CD4-positive, alpha-beta T cell treated with Interleukin-17A for 4 hours (primary cell): ENCODE measurements around the gene PCDHGA5.
A peak's percentile ranks its signal among the peaks of the same experiment; 100 is the strongest.
"Not testable (repeated sequence)": the region's sequence is repeated elsewhere in the genome, so short reads cannot be mapped to it uniquely, and the experiment has no call there.

Source experiments
- DNase-seq: peaks from one replicate; pipeline ENCODE4 v3.0.0-alpha.2; 2020; ENCODE audit warnings: mixed read lengths

PCDHGA5 gene

DNA sequence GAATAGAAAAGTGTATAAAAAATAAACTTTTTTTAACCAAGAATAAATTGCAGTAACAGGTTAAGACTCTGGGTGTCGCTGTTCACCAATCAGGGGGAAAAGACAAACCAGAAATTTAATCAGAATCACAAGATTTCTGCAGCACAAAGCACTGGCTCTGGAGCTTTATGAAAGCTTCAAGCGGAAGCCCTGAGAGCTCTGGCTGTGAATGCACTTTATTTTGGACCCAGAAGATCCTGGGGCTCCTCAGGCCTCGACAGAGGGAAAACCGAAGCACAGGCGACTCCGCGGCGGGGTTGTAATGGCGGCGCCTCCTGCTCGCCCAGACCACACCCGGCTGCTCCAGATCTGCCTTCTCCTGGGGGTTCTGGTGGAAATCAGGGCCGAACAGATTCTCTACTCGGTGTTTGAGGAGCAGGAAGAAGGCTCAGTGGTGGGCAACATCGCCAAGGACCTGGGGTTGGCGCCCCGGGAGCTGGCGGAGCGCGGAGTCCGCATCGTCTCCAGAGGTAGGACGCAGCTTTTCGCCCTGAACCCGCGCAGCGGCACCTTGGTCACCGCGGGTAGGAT is 9.0 kb upstream of the PCDHGA5 start, which contains the start of gene PCDHGA4:
Gene PCDHGA4 (plus strand): TSS at position 122 of the 570 bp plus-strand sequence. CDS start 87 bp downstream, at position 209.
- no peak for DNase-seq

DNA sequence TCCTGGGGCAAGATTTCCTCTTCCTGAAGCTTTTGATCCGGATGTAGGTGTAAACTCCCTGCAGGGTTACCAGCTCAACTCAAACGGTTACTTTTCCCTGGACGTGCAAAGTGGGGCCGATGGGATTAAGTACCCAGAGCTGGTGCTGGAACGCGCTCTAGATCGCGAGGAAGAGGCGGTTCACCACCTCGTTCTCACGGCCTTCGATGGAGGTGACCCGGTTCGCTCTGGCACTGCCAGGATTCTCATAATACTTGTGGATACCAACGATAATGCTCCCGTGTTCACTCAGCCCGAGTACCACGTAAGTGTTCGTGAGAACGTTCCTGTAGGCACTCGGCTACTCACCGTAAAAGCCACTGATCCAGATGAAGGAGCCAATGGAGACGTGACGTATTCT is 8.3 kb upstream of the PCDHGA5 start:
- no peak for DNase-seq

DNA sequence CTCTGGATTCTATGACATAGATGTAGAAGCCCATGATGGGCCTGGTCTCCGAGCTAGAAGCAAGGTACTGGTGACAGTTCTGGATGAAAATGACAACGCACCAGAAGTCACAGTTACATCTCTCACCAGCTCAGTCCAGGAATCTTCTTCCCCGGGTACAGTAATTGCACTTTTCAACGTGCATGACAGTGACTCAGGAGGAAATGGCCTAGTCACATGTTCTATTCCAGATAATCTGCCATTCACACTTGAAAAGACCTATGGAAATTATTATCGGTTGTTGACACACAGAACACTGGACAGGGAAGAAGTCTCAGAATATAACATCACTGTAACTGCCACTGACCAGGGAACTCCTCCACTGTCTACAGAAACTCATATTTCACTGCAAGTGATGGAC is 7.8 kb upstream of the PCDHGA5 start:
- no peak for DNase-seq

DNA sequence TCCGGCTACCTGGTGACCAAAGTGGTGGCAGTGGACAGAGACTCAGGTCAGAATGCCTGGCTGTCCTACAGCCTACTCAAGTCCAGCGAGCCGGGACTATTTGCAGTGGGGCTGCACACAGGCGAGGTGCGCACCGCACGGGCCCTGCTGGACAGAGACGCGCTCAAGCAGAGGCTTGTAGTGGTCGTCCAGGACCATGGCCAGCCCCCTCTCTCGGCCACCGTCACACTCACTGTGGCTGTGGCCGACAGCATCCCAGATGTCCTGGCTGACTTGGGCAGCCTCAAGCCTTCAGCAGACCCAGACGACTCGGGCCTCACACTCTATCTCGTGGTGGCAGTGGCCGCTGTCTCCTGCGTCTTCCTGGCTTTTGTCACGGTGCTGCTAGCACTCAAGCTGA is 7.0 kb upstream of the PCDHGA5 start:
- no peak for DNase-seq

DNA sequence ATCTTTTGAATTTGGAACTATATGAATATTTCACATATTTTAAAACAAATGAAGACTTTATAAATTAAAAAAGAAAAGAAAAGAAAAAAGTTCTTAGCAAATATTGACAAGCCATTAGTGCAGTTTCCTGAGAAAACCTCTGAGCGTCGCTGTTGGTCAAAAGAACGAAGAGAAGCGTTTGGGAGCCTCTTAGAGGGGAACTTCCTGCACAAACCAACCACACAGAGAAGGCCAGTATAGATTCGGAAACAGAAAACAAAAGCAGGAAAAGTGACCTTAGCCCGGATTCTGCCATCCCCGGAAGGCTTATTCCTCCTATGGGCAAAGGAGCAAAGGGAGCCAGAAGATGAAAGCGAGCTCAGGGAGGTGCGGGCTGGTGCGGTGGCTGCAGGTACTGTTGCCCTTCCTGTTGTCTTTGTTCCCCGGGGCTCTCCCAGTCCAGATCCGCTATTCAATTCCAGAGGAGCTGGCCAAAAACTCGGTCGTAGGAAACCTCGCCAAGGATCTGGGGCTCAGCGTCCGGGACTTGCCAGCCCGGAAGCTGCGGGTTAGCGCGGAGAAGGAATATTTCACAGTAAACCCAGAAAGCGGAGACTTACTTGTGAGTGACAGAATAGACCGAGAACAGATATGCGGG is 4.1 kb upstream of the PCDHGA5 start, which contains the start of gene PCDHGB2:
Gene PCDHGB2 (plus strand): TSS at position 205 of the 637 bp plus-strand sequence. CDS start 142 bp downstream, at position 347.
- no peak for DNase-seq

DNA sequence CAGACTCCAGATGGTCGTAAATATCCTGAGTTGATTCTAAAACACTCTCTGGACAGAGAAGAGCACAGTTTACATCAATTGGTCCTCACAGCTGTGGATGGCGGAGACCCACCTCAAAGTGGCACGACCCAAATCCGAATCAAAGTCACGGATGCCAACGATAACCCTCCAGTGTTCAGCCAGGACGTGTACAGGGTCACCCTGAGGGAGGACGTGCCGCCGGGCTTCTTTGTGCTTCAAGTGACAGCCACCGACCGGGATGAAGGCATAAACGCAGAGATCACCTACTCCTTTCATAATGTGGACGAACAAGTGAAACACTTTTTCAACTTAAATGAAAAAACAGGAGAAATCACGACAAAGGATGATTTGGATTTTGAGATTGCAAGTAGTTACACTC is 3.3 kb upstream of the PCDHGA5 start:
- DNase-seq: no peak

DNA sequence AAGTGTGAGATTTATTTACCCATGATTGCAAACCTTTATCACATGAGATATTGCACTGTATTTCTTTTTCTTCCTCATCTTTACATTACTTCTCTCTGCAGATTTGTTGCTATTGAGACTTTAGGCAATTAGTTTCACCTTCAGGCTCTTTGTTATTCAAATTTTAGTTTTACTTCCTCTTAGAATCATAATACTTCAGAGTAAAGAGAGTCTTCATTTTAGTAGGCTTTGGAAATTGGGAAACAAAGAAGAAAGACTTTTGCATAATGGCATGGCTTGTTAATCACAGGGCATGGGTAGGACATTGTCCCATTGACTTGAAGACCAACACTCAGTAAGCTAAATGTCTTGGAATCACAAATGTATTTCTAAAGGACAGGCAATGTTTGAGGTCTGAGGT is 1.2 kb upstream of the PCDHGA5 start:
- no peak for DNase-seq

DNA sequence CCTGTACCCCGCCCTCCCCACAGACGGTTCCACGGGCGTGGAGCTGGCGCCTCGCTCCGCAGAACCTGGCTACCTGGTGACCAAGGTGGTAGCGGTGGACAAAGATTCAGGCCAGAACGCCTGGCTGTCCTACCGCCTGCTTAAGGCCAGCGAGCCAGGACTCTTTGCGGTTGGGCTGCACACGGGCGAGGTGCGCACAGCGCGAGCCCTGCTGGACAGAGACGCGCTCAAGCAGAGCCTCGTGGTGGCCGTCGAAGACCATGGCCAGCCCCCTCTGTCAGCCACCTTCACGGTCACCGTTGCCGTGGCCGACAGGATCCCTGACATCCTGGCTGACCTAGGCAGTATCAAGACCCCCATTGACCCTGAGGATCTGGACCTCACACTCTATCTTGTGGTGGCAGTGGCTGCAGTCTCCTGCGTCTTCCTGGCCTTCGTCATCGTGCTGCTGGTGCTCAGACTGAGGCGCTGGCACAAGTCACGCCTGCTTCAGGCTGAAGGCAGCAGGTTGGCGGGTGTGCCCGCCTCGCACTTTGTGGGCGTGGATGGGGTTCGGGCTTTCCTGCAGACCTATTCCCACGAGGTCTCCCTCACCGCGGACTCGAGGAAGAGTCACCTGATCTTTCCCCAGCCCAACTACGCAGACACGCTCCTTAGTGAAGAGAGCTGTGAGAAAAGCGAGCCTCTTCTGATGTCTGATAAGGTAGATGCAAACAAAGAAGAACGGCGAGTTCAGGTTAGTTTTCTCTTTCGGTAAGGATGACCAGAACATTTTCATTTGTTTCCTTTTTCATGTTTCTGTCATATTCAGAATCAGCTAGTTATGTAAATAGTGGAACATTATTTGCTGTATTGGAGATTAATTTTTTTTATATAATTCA is 2.3 kb downstream of the PCDHGA5 start:
- no peak for DNase-seq

DNA sequence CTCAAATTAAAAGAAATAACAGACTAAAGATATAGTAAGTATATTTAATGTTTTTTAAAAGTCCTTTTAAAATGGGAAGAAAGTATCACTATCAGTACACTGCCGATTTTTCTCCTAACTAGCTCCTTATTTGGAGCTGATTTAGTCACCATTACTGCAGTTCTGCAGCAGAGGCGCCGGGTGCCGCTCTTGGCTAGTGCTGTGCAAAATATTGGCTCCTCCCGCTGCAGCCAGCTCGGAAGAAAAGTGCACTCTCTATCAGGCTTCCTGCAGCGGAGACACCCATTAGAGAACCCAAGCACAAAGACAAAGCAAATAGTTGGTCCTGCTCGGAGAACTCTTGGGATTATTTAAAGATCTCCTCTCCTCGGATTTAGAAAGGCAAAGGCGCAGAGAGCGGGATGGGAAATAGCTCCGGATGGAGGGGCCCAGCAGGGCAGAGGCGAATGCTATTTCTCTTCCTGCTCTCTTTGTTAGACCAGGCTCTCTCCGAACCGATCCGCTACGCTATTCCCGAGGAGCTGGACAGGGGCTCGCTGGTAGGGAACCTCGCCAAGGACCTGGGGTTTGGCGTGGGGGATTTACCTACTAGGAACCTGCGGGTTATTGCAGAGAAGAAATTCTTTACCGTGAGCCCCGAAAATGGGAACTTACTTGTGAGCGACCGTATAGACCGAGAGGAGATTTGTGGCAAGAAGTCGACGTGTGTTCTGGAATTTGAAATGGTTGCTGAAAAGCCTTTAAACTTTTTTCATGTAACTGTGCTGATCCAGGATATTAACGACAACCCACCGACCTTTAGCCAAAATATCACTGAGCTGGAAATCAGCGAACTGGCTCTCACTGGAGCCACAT is 6.3 kb downstream of the PCDHGA5 start, which contains the start of gene PCDHGB3:
Gene PCDHGB3 (plus strand): TSS at position 249 of the 855 bp plus-strand sequence. CDS start 153 bp downstream, at position 402.
- DNase-seq: peak; percentile 34

DNA sequence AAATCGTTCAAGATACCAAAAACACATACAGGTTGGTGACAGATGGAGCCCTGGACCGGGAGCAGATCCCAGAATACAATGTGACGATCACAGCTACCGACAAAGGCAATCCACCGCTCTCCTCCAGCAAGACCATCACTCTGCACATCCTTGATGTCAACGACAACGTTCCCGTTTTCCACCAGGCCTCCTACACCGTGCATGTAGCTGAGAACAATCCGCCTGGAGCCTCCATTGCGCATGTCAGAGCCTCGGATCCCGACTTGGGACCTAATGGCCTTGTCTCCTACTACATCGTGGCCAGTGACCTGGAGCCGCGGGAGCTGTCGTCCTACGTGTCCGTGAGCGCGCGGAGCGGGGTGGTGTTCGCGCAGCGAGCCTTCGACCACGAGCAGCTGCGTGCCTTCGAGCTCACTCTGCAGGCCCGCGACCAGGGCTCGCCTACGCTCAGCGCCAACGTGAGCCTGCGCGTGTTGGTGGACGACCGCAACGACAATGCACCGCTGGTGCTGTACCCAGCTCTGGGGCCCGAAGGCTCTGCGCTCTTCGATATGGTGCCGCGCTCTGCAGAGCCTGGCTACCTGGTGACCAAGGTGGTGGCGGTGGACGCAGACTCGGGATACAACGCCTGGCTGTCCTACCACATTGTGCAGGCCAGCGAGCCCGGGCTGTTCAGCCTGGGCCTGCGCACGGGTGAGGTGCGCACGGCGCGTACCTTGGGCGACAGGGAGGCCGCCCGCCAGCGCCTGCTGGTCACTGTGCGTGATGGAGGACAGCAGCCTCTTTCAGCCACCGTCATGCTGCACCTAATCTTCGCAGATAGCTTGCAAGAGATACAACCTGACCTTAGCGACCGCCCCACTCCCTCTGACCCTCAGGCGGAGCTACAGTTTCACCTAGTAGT is 7.9 kb downstream of the PCDHGA5 start:
- DNase-seq: no peak

DNA sequence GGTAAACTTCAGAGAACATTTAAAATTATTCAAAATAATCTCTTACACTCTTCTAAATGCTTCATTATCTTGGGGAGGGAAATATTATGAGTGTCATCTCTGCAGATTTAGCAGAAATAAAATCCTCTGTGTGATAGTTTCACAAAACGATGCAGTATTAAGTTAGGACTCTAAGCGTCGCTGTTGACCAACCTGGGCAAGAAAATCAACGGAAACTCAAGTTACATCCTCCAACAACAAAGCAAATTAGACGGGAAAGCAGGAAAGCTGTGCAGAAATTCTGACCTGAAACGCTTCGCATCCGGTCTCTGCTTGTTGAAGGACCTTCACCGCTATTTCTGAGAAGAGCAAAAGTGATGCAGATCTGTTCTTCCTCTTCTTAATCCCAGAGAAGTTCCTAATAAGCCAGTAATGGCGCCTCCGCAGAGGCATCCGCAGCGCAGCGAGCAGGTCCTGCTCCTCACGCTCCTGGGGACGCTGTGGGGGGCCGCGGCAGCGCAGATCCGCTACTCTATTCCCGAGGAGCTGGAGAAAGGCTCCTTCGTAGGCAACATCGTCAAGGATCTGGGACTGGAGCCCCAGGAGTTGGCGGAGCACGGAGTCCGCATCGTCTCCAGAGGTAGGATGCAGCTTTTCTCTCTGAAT is 9.8 kb downstream of the PCDHGA5 start, which contains the start of gene PCDHGA6:
Gene PCDHGA6 (plus strand): TSS at position 219 of the 645 bp plus-strand sequence. CDS start 193 bp downstream, at position 412.
- DNase-seq: no peak

DNA sequence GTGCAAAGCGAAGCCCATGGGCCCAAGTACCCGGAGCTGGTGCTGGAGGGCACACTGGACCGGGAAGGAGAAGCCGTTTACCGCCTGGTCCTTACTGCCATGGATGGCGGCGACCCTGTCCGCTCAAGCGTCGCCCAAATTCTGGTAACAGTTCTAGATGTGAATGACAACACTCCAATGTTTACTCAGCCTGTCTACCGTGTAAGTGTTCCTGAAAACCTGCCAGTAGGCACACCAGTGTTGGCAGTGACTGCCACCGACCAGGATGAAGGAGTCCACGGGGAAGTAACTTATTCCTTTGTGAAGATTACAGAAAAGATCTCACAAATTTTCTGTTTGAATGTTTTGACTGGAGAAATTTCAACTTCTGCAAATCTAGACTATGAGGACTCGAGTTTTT is 10.7 kb downstream of the PCDHGA5 start:
- no peak for DNase-seq

DNA sequence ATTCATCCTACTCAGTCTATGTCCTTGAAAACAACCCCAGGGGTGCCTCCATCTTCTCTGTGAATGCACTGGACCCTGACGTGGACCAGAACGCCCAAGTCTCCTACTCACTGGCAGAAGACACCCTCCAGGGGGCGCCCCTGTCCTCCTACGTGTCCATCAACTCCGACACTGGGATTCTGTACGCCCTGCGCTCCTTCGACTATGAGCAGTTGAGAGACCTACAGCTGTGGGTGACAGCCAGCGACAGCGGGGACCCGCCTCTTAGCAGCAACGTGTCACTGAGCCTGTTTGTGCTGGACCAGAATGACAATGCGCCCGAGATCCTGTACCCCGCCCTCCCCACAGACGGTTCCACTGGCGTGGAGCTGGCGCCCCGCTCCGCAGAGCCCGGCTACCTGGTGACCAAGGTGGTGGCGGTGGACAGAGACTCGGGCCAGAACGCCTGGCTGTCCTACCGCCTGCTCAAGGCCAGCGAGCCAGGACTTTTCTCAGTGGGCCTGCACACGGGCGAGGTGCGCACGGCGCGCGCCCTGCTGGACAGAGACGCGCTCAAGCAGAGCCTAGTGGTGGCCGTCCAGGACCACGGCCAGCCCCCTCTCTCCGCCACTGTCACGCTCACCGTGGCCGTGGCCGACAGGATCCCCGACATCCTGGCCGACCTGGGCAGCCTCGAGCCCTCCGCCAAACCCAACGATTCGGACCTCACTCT is 11.6 kb downstream of the PCDHGA5 start:
- not testable (repeated sequence) for DNase-seq

DNA sequence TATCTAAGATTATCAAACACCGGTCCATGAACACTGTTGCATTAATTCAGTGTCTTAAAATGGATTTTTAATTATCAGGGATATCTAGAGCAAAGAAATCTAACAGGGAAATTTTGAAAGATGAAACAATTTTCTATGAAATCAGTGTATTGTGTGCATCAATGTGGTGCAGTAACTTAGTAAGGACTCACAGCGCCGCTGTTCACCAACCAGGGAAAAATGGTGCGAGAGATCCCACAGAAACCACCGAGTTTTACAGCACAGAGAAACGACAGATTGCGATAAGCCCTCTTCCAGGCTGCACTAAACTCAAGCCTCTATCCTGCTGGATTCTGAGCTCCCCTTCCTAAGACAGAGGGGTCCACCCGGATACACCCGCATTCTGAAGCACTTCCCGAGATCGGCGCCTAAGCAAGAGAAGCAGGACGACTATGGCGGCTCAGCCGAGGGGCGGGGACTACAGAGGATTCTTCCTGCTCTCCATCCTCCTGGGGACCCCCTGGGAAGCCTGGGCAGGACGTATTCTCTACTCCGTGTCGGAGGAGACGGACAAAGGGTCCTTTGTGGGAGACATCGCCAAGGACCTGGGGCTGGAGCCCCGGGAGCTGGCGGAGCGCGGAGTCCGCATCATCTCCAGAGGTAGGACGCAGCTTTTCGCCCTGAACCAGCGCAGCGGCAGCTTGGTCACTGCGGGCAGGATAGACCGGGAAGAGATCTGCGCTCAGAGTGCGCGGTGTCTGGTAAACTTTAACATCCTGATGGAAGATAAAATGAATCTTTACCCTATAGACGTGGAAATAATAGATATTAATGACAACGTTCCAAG is 18.7 kb downstream of the PCDHGA5 start, which contains the start of gene PCDHGA7:
Gene PCDHGA7 (plus strand): TSS at position 274 of the 826 bp plus-strand sequence. CDS start 158 bp downstream, at position 432.
- no peak for DNase-seq

DNA sequence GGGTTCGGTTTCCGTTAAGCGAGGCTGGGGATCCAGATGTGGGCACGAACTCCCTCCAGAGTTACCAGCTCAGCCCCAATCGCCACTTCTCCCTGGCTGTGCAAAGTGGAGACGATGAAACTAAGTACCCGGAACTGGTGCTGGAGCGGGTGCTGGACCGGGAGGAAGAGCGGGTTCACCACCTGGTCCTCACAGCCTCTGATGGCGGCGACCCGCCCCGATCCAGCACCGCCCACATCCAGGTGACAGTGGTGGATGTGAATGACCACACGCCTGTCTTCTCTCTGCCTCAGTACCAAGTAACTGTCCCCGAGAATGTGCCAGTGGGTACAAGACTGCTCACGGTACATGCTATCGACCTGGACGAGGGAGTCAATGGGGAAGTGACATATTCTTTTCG is 19.4 kb downstream of the PCDHGA5 start:
- DNase-seq: no peak

DNA sequence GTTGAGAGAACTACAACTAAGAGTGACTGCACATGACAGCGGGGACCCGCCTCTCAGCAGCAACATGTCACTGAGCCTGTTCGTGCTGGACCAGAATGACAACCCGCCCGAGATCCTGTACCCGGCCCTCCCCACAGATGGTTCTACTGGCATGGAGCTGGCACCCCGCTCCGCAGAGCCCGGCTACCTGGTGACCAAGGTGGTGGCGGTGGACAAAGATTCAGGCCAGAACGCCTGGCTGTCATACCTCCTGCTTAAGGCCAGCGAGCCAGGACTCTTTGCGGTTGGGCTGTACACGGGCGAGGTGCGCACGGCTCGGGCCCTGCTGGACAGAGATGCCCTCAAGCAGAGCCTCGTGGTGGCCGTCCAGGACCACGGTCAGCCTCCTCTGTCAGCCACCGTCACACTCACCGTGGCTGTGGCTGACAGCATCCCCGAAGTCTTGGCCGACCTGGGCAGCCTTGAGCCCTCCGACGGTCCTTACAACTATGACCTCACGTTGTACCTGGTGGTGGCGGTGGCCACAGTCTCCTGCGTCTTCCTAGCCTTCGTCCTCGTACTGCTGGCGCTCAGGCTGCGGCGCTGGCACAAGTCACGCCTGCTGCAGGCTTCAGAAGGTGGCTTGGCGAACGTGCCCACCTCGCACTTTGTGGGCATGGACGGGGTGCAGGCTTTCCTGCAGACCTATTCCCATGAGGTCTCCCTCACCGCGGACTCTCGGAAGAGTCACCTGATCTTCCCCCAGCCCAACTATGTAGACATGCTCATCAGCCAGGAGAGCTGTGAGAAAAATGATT is 20.7 kb downstream of the PCDHGA5 start:
- no peak for DNase-seq

DNA sequence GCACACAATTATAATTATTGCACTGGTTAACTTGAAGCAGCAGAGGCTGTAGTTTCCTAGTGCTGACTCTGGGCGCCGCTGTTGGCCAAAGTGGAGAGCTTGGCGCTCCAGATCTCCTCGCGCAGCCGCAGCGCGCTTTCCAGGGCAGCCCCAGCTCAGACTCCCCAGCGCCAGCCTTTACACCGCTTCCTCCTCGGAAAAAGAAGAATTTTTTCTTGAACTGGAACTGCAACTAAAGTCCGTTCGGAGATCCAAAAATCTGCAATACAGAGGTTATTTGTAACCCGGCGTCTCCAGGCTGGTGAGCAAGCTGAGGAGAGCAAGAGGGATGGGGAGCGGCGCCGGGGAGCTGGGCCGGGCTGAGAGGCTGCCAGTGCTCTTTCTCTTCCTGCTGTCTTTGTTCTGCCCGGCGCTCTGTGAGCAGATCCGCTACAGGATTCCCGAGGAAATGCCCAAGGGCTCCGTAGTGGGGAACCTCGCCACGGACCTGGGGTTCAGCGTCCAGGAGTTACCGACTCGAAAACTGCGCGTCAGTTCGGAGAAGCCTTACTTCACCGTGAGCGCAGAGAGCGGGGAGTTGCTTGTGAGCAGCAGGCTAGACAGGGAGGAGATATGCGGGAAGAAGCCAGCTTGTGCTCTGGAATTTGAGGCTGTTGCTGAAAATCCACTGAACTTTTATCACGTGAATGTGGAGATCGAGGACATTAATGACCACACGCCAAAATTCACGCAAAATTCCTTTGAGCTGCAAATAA is 23.8 kb downstream of the PCDHGA5 start, which contains the start of gene PCDHGB4:
Gene PCDHGB4 (plus strand): TSS at position 142 of the 755 bp plus-strand sequence. CDS start 187 bp downstream, at position 329.
- DNase-seq: peak; percentile 37
